Activated CD4-positive, alpha-beta T cell treated with anti-CD3 and anti-CD28 coated beads for 4 hours (primary cell): ENCODE measurements around the gene EMILIN3.

Source experiments
- DNase-seq, 2 donors: peaks; one replicate each; pipeline ENCODE4 v3.0.0-alpha.2; 2020

The EMILIN3 gene

GRCh38 chr20:41391587-41392001 is 25.0 kb upstream of the EMILIN3 start:
- DNase-seq, result no peak

- no peak for DNase-seq
Measured at GRCh38 chr20:41390889-41391288, 24.3 kb upstream of the EMILIN3 start.

- no peak for DNase-seq
Measured at GRCh38 chr20:41387444-41387851, 20.8 kb upstream of the EMILIN3 start.

- DNase-seq, result no peak
Measured at GRCh38 chr20:41386502-41387427, 20.1 kb upstream of the EMILIN3 start.

- DNase-seq, result no peak
Measured at GRCh38 chr20:41382791-41383305, 16.2 kb upstream of the EMILIN3 start.

- no peak for DNase-seq
Measured at GRCh38 chr20:41380551-41381193, 14.1 kb upstream of the EMILIN3 start.

- no peak for DNase-seq
Measured at GRCh38 chr20:41379551-41379950, 12.9 kb upstream of the EMILIN3 start.

GRCh38 chr20:41377275-41377674 is 10.7 kb upstream of the EMILIN3 start:
- DNase-seq, result no peak

- DNase-seq, result no peak
Measured at GRCh38 chr20:41376349-41376748, 9.7 kb upstream of the EMILIN3 start.

GRCh38 chr20:41375846-41376245 is 9.2 kb upstream of the EMILIN3 start:
- DNase-seq, result no peak

- no peak for DNase-seq
Measured at GRCh38 chr20:41373931-41374920, 7.6 kb upstream of the EMILIN3 start.

GRCh38 chr20:41373251-41373783 is 6.7 kb upstream of the EMILIN3 start:
- no peak for DNase-seq

GRCh38 chr20:41371371-41371770 is 4.8 kb upstream of the EMILIN3 start:
- DNase-seq, result no peak

GRCh38 chr20:41370176-41370575 is 3.6 kb upstream of the EMILIN3 start:
- DNase-seq, result no peak

- no peak for DNase-seq
Measured at GRCh38 chr20:41369673-41370072, 3.1 kb upstream of the EMILIN3 start.

- no peak for DNase-seq
Measured at GRCh38 chr20:41367956-41368355, 1.3 kb upstream of the EMILIN3 start.

GRCh38 chr20:41367393-41367695 is 726 bp upstream of the EMILIN3 start:
- no peak for DNase-seq

- no peak for DNase-seq
Measured at GRCh38 chr20:41365777-41366545, 657 bp downstream of the EMILIN3 start.

GRCh38 chr20:41364967-41365765 is 1.5 kb downstream of the EMILIN3 start:
- no peak for DNase-seq

- no peak for DNase-seq
Measured at GRCh38 chr20:41364236-41364855, 2.3 kb downstream of the EMILIN3 start.
